ENCODE measurements around the gene SOX8.

SOX8 gene

DNA sequence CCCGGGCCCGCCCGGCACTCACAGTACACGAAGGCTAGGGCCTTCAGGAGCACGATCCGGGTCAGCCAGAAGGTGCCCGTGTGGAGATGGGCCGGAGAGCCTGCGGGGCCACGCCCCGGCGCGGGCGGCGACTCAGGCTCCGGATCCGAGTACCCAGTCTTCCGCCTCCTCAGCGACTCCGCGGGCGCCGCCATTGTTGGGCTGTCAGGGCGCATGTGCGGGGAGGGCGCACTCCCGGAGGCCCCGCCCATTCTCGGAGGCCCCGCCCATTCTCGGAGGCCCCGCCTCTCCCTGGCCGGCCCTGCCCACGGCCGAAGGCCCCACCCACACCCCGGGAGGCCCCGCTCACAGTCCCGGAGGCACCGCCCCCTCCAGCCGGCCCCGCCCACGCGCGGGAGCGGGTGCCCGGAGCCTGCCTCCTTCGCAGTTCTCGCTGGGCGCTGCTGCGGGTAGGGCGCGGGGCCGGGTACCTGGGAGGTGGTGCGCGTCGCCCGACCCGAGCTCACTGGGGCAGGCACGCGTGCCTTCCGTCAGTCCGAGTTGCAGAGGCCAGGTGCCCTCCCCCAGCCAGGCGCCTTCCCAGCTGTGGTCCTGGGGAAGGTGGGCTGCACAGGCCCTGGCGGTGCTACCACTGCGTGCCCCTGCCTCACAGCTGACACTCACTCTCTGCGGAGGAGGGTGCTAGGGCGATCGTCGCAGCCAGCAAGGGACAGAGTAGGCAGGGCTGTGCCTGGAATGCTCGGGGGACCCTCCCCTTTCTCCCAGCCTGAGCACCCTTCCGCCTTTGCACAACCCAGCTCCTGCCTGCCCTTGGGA is 10.6 kb upstream of the SOX8 start, which contains the start of gene LMF1 (continued):
- TF ChIP-seq, protein P1, sequence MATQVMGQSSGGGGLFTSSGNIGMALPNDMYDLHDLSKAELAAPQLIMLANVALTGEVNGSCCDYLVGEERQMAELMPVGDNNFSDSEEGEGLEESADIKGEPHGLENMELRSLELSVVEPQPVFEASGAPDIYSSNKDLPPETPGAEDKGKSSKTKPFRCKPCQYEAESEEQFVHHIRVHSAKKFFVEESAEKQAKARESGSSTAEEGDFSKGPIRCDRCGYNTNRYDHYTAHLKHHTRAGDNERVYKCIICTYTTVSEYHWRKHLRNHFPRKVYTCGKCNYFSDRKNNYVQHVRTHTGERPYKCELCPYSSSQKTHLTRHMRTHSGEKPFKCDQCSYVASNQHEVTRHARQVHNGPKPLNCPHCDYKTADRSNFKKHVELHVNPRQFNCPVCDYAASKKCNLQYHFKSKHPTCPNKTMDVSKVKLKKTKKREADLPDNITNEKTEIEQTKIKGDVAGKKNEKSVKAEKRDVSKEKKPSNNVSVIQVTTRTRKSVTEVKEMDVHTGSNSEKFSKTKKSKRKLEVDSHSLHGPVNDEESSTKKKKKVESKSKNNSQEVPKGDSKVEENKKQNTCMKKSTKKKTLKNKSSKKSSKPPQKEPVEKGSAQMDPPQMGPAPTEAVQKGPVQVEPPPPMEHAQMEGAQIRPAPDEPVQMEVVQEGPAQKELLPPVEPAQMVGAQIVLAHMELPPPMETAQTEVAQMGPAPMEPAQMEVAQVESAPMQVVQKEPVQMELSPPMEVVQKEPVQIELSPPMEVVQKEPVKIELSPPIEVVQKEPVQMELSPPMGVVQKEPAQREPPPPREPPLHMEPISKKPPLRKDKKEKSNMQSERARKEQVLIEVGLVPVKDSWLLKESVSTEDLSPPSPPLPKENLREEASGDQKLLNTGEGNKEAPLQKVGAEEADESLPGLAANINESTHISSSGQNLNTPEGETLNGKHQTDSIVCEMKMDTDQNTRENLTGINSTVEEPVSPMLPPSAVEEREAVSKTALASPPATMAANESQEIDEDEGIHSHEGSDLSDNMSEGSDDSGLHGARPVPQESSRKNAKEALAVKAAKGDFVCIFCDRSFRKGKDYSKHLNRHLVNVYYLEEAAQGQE (tag by site-specific recombination; IDR thresholded peaks at IDR 0.05), result no peak
- TF ChIP-seq ZSCAN16 (tag by site-specific recombination; IDR thresholded peaks at IDR 0.05), result no peak
- TF ChIP-seq, protein P2, sequence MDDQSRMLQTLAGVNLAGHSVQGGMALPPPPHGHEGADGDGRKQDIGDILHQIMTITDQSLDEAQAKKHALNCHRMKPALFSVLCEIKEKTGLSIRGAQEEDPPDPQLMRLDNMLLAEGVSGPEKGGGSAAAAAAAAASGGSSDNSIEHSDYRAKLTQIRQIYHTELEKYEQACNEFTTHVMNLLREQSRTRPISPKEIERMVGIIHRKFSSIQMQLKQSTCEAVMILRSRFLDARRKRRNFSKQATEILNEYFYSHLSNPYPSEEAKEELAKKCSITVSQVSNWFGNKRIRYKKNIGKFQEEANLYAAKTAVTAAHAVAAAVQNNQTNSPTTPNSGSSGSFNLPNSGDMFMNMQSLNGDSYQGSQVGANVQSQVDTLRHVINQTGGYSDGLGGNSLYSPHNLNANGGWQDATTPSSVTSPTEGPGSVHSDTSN (CRISPR knock-in tag; IDR thresholded peaks at IDR 0.05), result no peak
- TF ChIP-seq ZFP69B (tag by site-specific recombination; IDR thresholded peaks at IDR 0.05), result peak; percentile 45; the same call in 1 of the 2 replicates
- no peak for TF ChIP-seq ZNF394 (tag by site-specific recombination; IDR thresholded peaks at IDR 0.05; ENCODE audit: borderline replicate concordance)
- peak; percentile 78 for TF ChIP-seq YY1 (tag by site-specific recombination; IDR thresholded peaks at IDR 0.05)
- TF ChIP-seq, protein P3, sequence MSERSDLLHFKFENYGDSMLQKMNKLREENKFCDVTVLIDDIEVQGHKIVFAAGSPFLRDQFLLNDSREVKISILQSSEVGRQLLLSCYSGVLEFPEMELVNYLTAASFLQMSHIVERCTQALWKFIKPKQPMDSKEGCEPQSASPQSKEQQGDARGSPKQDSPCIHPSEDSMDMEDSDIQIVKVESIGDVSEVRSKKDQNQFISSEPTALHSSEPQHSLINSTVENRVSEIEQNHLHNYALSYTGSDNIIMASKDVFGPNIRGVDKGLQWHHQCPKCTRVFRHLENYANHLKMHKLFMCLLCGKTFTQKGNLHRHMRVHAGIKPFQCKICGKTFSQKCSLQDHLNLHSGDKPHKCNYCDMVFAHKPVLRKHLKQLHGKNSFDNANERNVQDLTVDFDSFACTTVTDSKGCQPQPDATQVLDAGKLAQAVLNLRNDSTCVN (tag by site-specific recombination; optimal IDR thresholded peaks at IDR 0.05), result peak; percentile 79
- TF ChIP-seq, protein P4, sequence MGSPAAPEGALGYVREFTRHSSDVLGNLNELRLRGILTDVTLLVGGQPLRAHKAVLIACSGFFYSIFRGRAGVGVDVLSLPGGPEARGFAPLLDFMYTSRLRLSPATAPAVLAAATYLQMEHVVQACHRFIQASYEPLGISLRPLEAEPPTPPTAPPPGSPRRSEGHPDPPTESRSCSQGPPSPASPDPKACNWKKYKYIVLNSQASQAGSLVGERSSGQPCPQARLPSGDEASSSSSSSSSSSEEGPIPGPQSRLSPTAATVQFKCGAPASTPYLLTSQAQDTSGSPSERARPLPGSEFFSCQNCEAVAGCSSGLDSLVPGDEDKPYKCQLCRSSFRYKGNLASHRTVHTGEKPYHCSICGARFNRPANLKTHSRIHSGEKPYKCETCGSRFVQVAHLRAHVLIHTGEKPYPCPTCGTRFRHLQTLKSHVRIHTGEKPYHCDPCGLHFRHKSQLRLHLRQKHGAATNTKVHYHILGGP (tag by site-specific recombination; IDR thresholded peaks at IDR 0.05), result no peak
- TF ChIP-seq ZNF658 (tag by site-specific recombination; IDR thresholded peaks at IDR 0.05), result peak; percentile 68; the same call in 1 of the 2 replicates
- TF ChIP-seq, protein P5, sequence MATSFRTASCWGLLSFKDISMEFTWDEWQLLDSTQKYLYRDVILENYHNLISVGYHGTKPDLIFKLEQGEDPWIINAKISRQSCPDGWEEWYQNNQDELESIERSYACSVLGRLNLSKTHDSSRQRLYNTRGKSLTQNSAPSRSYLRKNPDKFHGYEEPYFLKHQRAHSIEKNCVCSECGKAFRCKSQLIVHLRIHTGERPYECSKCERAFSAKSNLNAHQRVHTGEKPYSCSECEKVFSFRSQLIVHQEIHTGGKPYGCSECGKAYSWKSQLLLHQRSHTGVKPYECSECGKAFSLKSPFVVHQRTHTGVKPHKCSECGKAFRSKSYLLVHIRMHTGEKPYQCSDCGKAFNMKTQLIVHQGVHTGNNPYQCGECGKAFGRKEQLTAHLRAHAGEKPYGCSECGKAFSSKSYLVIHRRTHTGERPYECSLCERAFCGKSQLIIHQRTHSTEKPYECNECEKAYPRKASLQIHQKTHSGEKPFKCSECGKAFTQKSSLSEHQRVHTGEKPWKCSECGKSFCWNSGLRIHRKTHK (tag by site-specific recombination; IDR thresholded peaks at IDR 0.05), result no peak
- no peak; the same call in 1 of the 2 replicates for TF ChIP-seq KLF8 (tag by site-specific recombination; IDR thresholded peaks at IDR 0.05)
- peak; percentile 74 for TF ChIP-seq KLF1 (tag by site-specific recombination; IDR thresholded peaks at IDR 0.05)
- no peak for TF ChIP-seq ZNF514 (tag by site-specific recombination; IDR thresholded peaks at IDR 0.05)
- TF ChIP-seq ZNF629 (tag by site-specific recombination; IDR thresholded peaks at IDR 0.05), result 0 out of 2 replicates have a peak, but pooled peaks have one; percentile 20
- TF ChIP-seq GLIS2 (tag by site-specific recombination; IDR thresholded peaks at IDR 0.05), result peak; percentile 13; the same call in 1 of the 2 replicates
- no peak for TF ChIP-seq SALL2 (tag by site-specific recombination; IDR thresholded peaks at IDR 0.05; ENCODE audit: borderline replicate concordance)
- TF ChIP-seq, protein P6, sequence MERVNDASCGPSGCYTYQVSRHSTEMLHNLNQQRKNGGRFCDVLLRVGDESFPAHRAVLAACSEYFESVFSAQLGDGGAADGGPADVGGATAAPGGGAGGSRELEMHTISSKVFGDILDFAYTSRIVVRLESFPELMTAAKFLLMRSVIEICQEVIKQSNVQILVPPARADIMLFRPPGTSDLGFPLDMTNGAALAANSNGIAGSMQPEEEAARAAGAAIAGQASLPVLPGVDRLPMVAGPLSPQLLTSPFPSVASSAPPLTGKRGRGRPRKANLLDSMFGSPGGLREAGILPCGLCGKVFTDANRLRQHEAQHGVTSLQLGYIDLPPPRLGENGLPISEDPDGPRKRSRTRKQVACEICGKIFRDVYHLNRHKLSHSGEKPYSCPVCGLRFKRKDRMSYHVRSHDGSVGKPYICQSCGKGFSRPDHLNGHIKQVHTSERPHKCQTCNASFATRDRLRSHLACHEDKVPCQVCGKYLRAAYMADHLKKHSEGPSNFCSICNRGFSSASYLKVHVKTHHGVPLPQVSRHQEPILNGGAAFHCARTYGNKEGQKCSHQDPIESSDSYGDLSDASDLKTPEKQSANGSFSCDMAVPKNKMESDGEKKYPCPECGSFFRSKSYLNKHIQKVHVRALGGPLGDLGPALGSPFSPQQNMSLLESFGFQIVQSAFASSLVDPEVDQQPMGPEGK (tag by site-specific recombination; IDR thresholded peaks at IDR 0.05), result no peak; the same call in none of the 2 replicates
- TF ChIP-seq ZNF521 (tag by site-specific recombination; IDR thresholded peaks at IDR 0.05), result no peak
- no peak for TF ChIP-seq ZNF473 (tag by site-specific recombination; IDR thresholded peaks at IDR 0.05)
- TF ChIP-seq, protein P7, sequence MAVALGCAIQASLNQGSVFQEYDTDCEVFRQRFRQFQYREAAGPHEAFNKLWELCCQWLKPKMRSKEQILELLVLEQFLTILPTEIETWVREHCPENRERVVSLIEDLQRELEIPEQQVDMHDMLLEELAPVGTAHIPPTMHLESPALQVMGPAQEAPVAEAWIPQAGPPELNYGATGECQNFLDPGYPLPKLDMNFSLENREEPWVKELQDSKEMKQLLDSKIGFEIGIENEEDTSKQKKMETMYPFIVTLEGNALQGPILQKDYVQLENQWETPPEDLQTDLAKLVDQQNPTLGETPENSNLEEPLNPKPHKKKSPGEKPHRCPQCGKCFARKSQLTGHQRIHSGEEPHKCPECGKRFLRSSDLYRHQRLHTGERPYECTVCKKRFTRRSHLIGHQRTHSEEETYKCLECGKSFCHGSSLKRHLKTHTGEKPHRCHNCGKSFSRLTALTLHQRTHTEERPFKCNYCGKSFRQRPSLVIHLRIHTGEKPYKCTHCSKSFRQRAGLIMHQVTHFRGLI (tag by site-specific recombination; IDR thresholded peaks at IDR 0.05), result peak; percentile 99
- TF ChIP-seq TRIM28 (IDR thresholded peaks at IDR 0.05; ENCODE audit: borderline replicate concordance, low read length), result no peak
- no peak for TF ChIP-seq ZNF169 (tag by site-specific recombination; IDR thresholded peaks at IDR 0.05)
- no peak for TF ChIP-seq MZF1 (tag by site-specific recombination; IDR thresholded peaks at IDR 0.05; ENCODE audit: borderline replicate concordance)
- TF ChIP-seq, protein P8, sequence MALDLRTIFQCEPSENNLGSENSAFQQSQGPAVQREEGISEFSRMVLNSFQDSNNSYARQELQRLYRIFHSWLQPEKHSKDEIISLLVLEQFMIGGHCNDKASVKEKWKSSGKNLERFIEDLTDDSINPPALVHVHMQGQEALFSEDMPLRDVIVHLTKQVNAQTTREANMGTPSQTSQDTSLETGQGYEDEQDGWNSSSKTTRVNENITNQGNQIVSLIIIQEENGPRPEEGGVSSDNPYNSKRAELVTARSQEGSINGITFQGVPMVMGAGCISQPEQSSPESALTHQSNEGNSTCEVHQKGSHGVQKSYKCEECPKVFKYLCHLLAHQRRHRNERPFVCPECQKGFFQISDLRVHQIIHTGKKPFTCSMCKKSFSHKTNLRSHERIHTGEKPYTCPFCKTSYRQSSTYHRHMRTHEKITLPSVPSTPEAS (tag by site-specific recombination; IDR thresholded peaks at IDR 0.05), result no peak

All from HEK293 (cell line).